ENCODE results near the gene ZDHHC3. TPM values are rescaled to one million over a fixed set of nuclear protein-coding genes. Genes with fewer than 3 reads are reported as not detected.

The ZDHHC3 gene
- total RNA-seq, 1 donor from 2014 or later: 36.6 TPM

- DNase-seq (ENCODE audit: low spot score) (no peak), ATAC-seq (no peak)
Observed at GRCh38 chr3:44931791-44932190, 44.2 kb downstream of the ZDHHC3 start.

- ATAC-seq (no peak), DNase-seq (ENCODE audit: low spot score) (no peak)
Observed at GRCh38 chr3:44930911-44931310, 45.1 kb downstream of the ZDHHC3 start.

- DNase-seq (ENCODE audit: low spot score): no peak
- no peak for ATAC-seq
Observed at GRCh38 chr3:44929782-44930181, 46.2 kb downstream of the ZDHHC3 start.

- ATAC-seq (no peak), DNase-seq (ENCODE audit: low spot score) (no peak)
Observed at GRCh38 chr3:44927371-44927770, 48.6 kb downstream of the ZDHHC3 start.

GRCh38 chr3:44926921-44927320, 49.1 kb downstream of the ZDHHC3 start:
- DNase-seq (ENCODE audit: low spot score): no peak
- no peak for ATAC-seq

GRCh38 chr3:44926172-44926571, 49.8 kb downstream of the ZDHHC3 start:
- no peak for ATAC-seq
- no peak for DNase-seq (ENCODE audit: low spot score)

- ATAC-seq (no peak), DNase-seq (ENCODE audit: low spot score) (no peak)
Observed at GRCh38 chr3:44924457-44925084, 51.4 kb downstream of the ZDHHC3 start.

GRCh38 chr3:44923632-44924456, 52.1 kb downstream of the ZDHHC3 start:
- ATAC-seq (no peak), DNase-seq (ENCODE audit: low spot score) (no peak)

- DNase-seq (ENCODE audit: low spot score): no peak
- no peak for ATAC-seq
Observed at GRCh38 chr3:44920081-44920480, 55.9 kb downstream of the ZDHHC3 start.

- DNase-seq (ENCODE audit: low spot score) (no peak), ATAC-seq (no peak)
Observed at GRCh38 chr3:44918581-44918980, 57.4 kb downstream of the ZDHHC3 start.

GRCh38 chr3:44918087-44918486, 57.9 kb downstream of the ZDHHC3 start:
- DNase-seq (ENCODE audit: low spot score): no peak
- ATAC-seq: no peak

- no peak for DNase-seq (ENCODE audit: low spot score)
- no peak for ATAC-seq
Observed at GRCh38 chr3:44915702-44916438, 60.1 kb downstream of the ZDHHC3 start.

GRCh38 chr3:44914936-44915335, 61.0 kb downstream of the ZDHHC3 start:
- ATAC-seq (peak; percentile 70), DNase-seq (ENCODE audit: low spot score) (no peak)

GRCh38 chr3:44913868-44914468, 62.0 kb downstream of the ZDHHC3 start:
- DNase-seq (ENCODE audit: low spot score) (peak; percentile 66), ATAC-seq (peak; percentile 96)

GRCh38 chr3:44910693-44911092, 65.3 kb downstream of the ZDHHC3 start:
- DNase-seq (ENCODE audit: low spot score) (no peak), ATAC-seq (no peak)

GRCh38 chr3:44909063-44909462, 66.9 kb downstream of the ZDHHC3 start:
- DNase-seq (ENCODE audit: low spot score) (no peak), ATAC-seq (no peak)

GRCh38 chr3:44907612-44908011, 68.4 kb downstream of the ZDHHC3 start:
- DNase-seq (ENCODE audit: low spot score) (no peak), ATAC-seq (no peak)

- ATAC-seq (no peak), DNase-seq (ENCODE audit: low spot score) (no peak)
Observed at GRCh38 chr3:44906997-44907396, 69.0 kb downstream of the ZDHHC3 start.

- no peak for DNase-seq (ENCODE audit: low spot score)
Observed at GRCh38 chr3:44905446-44906157, 70.4 kb downstream of the ZDHHC3 start.

GRCh38 chr3:44903751-44904150, 72.2 kb downstream of the ZDHHC3 start:
- ATAC-seq: no peak
- no peak for DNase-seq (ENCODE audit: low spot score)

More at GRCh38 chr3:44905446-44906157, 70.4 kb downstream of the ZDHHC3 start:
- no peak for ATAC-seq

GRCh38 chr3:44903314-44903713, 72.7 kb downstream of the ZDHHC3 start:
- ATAC-seq: no peak
- DNase-seq (ENCODE audit: low spot score): no peak

All from left lobe of liver (tissue), 2 donors.